ENCODE results near the gene RASGRP4. TPM values are rescaled to one million over a fixed set of nuclear protein-coding genes. Genes with fewer than 3 reads are reported as not detected.

The RASGRP4 gene
- total and polyA plus RNA-seq, 2 donors (not counting 1 experiment from before 2014, with no cell fraction given) = not detected

- Histone ChIP-seq H3K79me2 (ENCODE audit: control insufficient read depth, insufficient read depth, low read length) (no peaks in the 10 kb centered on the region), H3K9ac (ENCODE audit: insufficient read depth, low read length) (no peak overlapping the region), H3K27me3 (ENCODE audit: control insufficient read depth, insufficient read depth, low read length) (no peaks in the 10 kb centered on the region), H3K27ac (ENCODE audit: insufficient read depth, low read length) (no peak overlapping the region), H2AFZ (ENCODE audit: low read length) (no peak overlapping the region), H4K20me1 (ENCODE audit: control insufficient read depth, extremely low read depth, insufficient read depth, low read length) (no peaks in the 10 kb centered on the region), H3K36me3 (ENCODE audit: control insufficient read depth, insufficient read depth, low read length) (no peaks in the 10 kb centered on the region), H3K4me3 (replicated peaks in 1 of 4; ENCODE audit: control extremely low read depth in 1 of 4, insufficient read depth in 1 of 4, low read depth in 3 of 4, low read length in 4 of 4) (no peak overlapping the region), H3K9me3 (ENCODE audit: control insufficient read depth, insufficient read depth, low read depth, low read length) (no peaks in the 10 kb centered on the region), H3K4me1 (ENCODE audit: control insufficient read depth, extremely low read depth, insufficient read depth, low read length) (no peaks in the 10 kb centered on the region), H3K4me2 (ENCODE audit: extremely low read depth, insufficient read depth, low read length) (no peak overlapping the region)
- TF ChIP-seq EZH2 (IDR thresholded peaks at IDR 0.05; ENCODE audit: low read length, missing control alignments) = no peak
- no peak for TF ChIP-seq CTCF (conservative IDR thresholded peaks at IDR 0.05 in 1 of 2, IDR thresholded peaks at IDR 0.05 in 1 of 2; ENCODE audit: low read depth in 1 of 2, low read length in 2 of 2)
- DNase-seq (ENCODE audit: low read depth in 2 of 2) = no peak
Measured at GRCh38 chr19:38440592-38440991, 14.6 kb upstream of the RASGRP4 start.

GRCh38 chr19:38437917-38438316 lies 11.9 kb upstream of the RASGRP4 start:
- Histone ChIP-seq H3K27ac (ENCODE audit: insufficient read depth, low read length) (no peak overlapping the region), H3K36me3 (ENCODE audit: control insufficient read depth, insufficient read depth, low read length) (no peaks in the 10 kb centered on the region), H3K9me3 (ENCODE audit: control insufficient read depth, insufficient read depth, low read depth, low read length) (no peaks in the 10 kb centered on the region), H3K4me1 (ENCODE audit: control insufficient read depth, extremely low read depth, insufficient read depth, low read length) (no peaks in the 10 kb centered on the region), H3K79me2 (ENCODE audit: control insufficient read depth, insufficient read depth, low read length) (no peaks in the 10 kb centered on the region), H4K20me1 (ENCODE audit: control insufficient read depth, extremely low read depth, insufficient read depth, low read length) (no peaks in the 10 kb centered on the region), H3K4me2 (ENCODE audit: extremely low read depth, insufficient read depth, low read length) (no peak overlapping the region), H3K4me3 (replicated peaks in 1 of 4; ENCODE audit: control extremely low read depth in 1 of 4, insufficient read depth in 1 of 4, low read depth in 3 of 4, low read length in 4 of 4) (no peak overlapping the region), H3K9ac (ENCODE audit: insufficient read depth, low read length) (no peak overlapping the region), H2AFZ (ENCODE audit: low read length) (no peak overlapping the region), H3K27me3 (ENCODE audit: control insufficient read depth, insufficient read depth, low read length) (peaks cover 4% of the 10 kb centered on the region)
- DNase-seq (ENCODE audit: low read depth in 2 of 2) = no peak
- no peak for TF ChIP-seq EZH2 (IDR thresholded peaks at IDR 0.05; ENCODE audit: low read length, missing control alignments)
- no peak for TF ChIP-seq CTCF (conservative IDR thresholded peaks at IDR 0.05 in 1 of 2, IDR thresholded peaks at IDR 0.05 in 1 of 2; ENCODE audit: low read depth in 1 of 2, low read length in 2 of 2)

- Histone ChIP-seq H3K79me2 (ENCODE audit: control insufficient read depth, insufficient read depth, low read length) (no peaks in the 10 kb centered on the region), H3K4me3 (replicated peaks in 1 of 4; ENCODE audit: control extremely low read depth in 1 of 4, insufficient read depth in 1 of 4, low read depth in 3 of 4, low read length in 4 of 4) (no peak overlapping the region), H3K27ac (ENCODE audit: insufficient read depth, low read length) (no peak overlapping the region), H4K20me1 (ENCODE audit: control insufficient read depth, extremely low read depth, insufficient read depth, low read length) (no peaks in the 10 kb centered on the region), H3K4me1 (ENCODE audit: control insufficient read depth, extremely low read depth, insufficient read depth, low read length) (no peaks in the 10 kb centered on the region), H3K9ac (ENCODE audit: insufficient read depth, low read length) (no peak overlapping the region), H3K9me3 (ENCODE audit: control insufficient read depth, insufficient read depth, low read depth, low read length) (no peaks in the 10 kb centered on the region), H3K27me3 (ENCODE audit: control insufficient read depth, insufficient read depth, low read length) (peaks cover 4% of the 10 kb centered on the region), H2AFZ (ENCODE audit: low read length) (no peak overlapping the region), H3K4me2 (ENCODE audit: extremely low read depth, insufficient read depth, low read length) (no peak overlapping the region), H3K36me3 (ENCODE audit: control insufficient read depth, insufficient read depth, low read length) (no peaks in the 10 kb centered on the region)
- DNase-seq (ENCODE audit: low read depth in 2 of 2) = no peak
- TF ChIP-seq EZH2 (IDR thresholded peaks at IDR 0.05; ENCODE audit: low read length, missing control alignments) (no peak), CTCF (conservative IDR thresholded peaks at IDR 0.05 in 1 of 2, IDR thresholded peaks at IDR 0.05 in 1 of 2; ENCODE audit: low read depth in 1 of 2, low read length in 2 of 2) (no peak)
Measured at GRCh38 chr19:38437295-38437694, 11.3 kb upstream of the RASGRP4 start.
